GM12892 (cell line): ENCODE measurements around the gene SLC45A3.

ENCODE experiments used
- DNase-seq: peaks from one replicate; pipeline ENCODE4 v3.0.0; 2011; ENCODE audit not compliant: insufficient read length
- FAIRE-seq: peaks from 2 replicates; lab custom pipeline; 2011; peaks lifted over from hg19 to GRCh38; lab: Jason Lieb, UNC
- POLR2A ChIP-seq: IDR thresholded peaks from 2 replicates; pipeline ENCODE4 v1.6.1; 2011; ENCODE audit warnings: low read depth, low read length, control low read depth
- POLR2AphosphoS5 ChIP-seq: IDR thresholded peaks from 2 replicates; pipeline ENCODE4 v1.6.1; 2011; ENCODE audit warnings: low read depth, low read length, control low read depth
- TAF1 ChIP-seq: IDR thresholded peaks from 2 replicates; pipeline ENCODE4 v1.6.1; 2011; ENCODE audit warnings: low read depth, mild to moderate bottlenecking, control low read depth, low read length, borderline replicate concordance

Gene SLC45A3

DNA sequence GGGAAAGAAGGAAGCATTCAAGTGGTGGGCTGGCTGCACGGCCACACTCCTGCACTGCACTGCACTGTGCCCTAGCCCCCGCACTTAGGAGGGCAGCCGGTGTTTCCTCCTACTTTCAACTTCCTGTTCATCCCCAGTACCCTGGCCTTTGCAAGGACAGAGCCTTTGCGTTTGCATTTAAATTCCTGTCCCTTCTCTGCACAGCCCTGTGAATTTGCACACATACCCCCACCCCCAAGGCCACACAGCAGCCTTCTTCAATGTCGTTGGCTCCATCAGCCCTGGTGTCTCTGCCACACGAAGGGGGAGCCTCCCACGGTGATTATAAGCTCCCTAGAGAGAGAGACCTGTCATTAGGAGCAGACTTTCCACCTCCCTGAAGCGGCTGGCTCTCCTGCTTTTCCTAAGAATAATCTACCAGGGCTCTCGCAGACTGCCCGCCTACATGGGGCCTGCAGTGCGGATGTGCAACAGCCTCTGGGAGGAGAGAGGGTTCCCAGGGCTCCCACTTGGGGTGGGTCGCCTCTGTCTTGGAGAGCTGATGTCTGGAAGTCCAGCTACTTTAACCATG is 13.2 kb upstream of the SLC45A3 start:
- DNase-seq: no peak
- TF ChIP-seq POLR2AphosphoS5: no peak
- no peak for FAIRE-seq

DNA sequence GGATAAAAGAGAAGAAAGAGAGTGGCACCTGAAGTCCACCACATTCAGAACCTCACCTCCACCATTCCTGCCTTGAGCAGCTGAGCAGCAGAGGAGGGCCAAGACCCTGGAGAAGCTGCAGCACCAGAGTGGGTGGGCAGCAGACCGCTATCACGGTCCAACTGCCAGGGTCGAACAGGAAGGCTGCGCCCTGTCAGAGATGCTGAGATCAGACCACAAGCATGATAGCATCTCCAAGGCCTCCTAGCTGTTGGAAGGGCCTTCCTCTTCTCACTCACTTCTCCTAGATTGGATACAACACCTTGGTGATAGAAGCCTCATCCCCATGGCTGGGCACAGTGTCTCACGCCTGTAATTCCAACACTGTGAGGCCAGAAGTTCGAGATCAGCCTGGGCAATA is 12.1 kb upstream of the SLC45A3 start:
- no peak for DNase-seq
- TF ChIP-seq TAF1 (no peak), POLR2AphosphoS5 (no peak), POLR2A (no peak)
- no peak for FAIRE-seq

DNA sequence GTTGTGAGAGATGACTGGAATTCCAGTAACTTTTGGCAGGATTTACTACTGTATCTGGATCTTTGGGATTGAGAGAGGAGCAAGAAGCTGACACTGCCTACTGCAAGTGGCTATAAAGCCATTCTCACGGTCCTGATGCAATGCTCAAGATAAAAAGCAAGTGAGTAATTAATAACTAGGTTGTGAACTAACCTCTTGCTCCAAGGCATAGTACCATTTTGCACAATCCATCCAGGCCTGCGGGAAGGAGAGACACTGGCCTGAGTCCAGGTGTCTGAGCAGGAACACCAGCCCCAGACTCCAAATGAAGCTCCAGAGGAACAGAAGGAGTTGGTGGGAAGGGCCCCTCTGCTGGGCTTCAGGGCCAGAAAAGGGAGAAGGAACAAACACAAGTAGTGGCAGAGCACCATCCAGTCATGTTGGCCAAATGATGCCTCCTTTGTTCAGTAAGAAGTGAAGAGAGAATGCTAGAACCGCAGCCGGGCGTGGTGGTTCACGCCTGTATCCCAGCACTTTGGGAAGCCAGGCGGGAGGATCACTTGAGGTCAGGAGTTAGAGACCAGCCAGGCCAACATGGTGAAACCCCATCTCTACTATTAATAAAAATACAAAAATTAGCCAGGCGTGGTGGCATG is 9.9 kb upstream of the SLC45A3 start:
- DNase-seq: no peak
- TF ChIP-seq POLR2AphosphoS5 (no peak), POLR2A (no peak), TAF1 (no peak)
- no peak for FAIRE-seq

DNA sequence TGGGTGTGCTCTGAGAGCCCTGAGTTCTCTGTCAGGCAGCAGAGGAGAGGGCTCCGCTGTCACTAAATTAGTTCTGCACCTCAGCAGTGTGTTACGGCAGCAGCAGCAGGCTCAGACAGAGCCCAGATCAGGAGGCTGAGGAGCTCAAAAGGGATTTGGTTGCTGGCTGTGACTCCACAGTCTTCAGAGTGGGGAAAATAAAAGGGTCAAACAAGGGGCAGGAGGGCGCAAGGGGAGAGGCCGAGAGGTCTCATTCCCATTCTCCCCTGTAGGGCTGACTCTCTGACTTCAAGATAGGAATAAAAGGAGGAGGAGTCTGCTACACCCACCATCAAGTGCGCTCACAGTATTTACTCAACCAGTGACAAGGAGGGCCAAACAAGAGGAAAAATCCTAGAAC is 9.2 kb upstream of the SLC45A3 start:
- FAIRE-seq (no peak), DNase-seq (no peak)
- TF ChIP-seq POLR2AphosphoS5 (no peak), POLR2A (no peak), TAF1 (no peak)

DNA sequence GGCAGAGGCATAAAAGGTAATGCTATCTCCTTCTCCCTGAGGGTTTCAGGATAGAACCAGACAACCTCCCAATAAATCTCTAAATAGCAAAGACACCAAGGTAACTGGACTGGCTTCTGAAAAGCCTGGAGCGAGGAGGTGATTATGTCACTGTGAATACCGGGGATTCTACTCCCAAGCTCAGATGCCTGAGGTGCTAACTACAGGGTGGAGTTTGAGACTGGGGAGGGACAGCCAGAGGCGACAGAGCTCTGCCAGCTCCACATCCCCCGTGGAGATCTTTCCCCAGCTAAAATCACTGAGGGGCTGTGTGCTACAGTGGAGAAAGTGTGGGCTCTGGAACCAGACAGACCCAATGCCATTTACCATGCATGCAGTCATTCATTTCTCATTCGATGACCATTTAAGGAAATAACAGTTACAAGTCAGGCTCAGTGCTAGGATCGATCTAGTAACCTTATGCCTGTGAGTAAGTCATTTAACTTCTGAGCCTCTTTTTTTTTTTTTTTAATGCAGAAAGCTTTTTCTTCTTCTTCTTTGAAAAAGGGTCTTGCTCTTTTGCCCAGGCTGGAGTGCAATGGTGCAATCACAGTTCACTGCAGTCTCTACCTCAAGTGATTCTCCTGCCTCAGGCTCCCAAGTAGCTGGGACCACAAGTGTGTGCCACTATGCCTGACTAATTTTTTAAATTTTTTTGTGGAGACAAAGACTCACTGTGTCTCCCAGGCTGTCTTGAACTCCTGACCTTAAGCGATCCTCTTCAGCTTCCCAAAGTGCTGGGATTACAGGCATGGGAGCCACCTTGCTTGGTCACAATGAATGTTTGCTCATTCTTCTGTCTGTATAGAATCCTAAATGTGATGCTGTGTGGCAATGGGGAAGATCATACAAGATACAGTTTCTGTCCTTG is 8.1 kb upstream of the SLC45A3 start:
- FAIRE-seq (no peak), DNase-seq (no peak)
- TF ChIP-seq POLR2AphosphoS5 (no peak), TAF1 (no peak), POLR2A (no peak)

DNA sequence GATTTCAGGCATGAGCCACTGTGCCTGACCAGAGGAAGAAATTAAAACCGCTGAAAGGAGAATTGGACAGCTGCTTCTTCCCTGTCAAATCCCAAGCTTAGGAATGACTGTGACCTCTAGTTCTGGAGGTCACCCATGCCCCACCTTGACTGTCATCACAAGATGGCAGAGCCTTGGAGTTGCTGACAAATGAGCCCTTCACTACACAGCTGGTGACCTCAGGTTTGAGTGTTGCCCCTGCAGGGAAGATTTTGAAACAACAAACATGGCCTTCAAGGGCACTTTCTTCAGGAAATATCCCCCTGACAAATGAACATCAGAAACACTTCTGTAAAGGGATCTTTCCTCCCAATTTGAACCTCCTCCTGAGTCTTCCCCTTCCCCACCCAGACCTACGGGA is 6.9 kb upstream of the SLC45A3 start:
- TF ChIP-seq TAF1 (no peak), POLR2A (no peak), POLR2AphosphoS5 (no peak)
- DNase-seq (no peak), FAIRE-seq (no peak)

DNA sequence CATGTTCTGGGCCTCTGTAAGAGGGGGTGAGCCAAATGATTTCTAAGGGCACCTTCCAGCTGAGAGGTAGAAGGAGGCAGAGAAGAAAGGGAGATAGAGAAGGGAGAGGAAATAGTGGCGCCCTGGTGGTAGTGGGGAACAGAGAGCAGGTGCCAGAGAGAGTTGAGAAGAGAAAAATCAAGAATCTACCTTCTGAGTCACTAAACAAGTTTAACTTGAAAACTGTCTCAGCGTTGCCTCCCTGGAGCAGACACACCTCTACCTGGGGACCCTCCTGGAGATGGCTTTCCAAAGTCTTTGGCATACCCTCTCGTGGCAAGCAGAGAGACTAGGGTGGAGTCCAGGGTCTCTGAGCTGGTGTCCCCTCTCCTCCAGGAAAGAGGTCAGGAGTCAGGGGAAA is 1.1 kb upstream of the SLC45A3 start:
- DNase-seq: no peak
- no peak for FAIRE-seq
- no peak for TF ChIP-seq POLR2A
- no peak for TF ChIP-seq TAF1
- no peak for TF ChIP-seq POLR2AphosphoS5

DNA sequence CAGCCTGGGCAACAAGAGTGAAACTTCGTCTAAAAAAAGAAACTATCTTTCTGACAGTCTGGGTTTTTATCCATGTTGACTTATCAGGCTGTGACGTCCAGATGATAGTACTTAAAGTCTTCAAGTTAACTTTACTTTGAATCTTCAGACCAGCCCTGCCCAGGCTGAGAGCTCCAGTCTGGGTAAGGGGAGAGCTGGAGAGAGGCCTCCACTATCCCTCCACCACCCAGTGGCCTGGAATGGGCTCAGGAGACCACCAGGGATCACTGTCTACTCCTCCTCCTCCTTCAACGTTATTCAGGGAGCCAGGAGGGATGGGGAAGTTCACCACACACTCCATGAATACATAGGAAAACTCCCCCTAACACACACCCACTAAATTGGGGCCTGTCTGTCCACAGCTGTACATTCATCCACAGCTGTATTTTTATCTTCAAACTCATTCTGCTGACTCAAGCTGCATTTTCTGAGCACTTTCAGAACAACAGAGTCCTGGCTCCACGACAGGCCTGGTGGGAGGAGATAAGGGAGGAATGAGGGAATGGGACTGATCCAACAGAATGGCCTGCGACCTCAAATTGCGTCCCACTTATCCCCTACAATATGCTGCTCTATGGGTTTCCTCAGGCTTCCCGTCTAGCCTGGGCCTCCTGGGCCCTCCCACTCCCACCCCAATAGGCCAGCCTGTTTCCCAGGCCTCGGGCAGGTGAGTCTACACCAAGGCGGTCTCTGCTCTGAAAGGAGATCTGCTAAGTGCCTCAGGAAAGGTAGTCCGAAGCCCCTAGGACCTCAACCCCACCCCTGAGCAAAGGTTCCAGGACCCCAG is 1.8 kb downstream of the SLC45A3 start:
- no peak for FAIRE-seq
- DNase-seq: no peak
- TF ChIP-seq POLR2A (no peak), POLR2AphosphoS5 (no peak), TAF1 (no peak)

DNA sequence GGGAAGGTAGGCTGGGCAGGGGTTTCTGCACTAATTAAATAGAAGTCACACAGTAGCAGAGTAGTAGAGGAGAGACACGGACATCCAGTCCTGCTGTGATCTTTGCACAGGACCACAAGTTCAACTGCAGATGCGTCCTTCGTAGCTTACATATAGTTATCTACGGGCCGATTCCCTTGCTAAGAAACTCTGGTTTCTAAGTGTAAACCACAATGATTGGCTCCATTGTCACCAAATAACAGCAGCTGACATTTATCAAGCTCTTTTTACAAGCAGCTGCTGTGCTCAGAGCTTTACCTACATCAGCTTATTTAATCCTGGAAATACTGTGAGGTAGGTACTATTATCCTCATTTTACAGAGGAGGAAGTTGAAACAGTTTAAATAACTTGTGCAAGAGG is 3.1 kb downstream of the SLC45A3 start:
- FAIRE-seq (no peak), DNase-seq (no peak)
- TF ChIP-seq POLR2AphosphoS5 (no peak), POLR2A (no peak), TAF1 (no peak)

DNA sequence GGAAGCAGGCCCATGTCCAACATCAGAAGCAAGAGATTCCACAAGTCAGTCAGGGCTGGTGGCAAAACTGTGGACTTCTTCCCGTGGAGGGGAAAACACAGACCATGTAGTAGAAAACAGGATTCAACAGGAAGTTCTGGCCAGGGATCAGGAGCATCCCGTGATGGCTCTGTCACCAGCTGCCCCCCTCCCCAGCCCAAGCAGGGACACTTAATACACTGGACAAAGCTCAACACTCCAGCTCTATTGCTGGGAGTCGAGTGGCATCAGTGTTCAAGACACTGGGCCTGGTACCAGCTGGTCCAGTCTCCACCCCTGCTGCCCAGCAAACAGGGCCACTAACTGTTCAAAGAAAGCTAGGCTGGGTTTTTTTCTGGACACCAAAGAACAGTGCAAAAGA is 3.7 kb downstream of the SLC45A3 start:
- TF ChIP-seq TAF1: no peak
- no peak for TF ChIP-seq POLR2A
- DNase-seq (no peak), FAIRE-seq (no peak)

DNA sequence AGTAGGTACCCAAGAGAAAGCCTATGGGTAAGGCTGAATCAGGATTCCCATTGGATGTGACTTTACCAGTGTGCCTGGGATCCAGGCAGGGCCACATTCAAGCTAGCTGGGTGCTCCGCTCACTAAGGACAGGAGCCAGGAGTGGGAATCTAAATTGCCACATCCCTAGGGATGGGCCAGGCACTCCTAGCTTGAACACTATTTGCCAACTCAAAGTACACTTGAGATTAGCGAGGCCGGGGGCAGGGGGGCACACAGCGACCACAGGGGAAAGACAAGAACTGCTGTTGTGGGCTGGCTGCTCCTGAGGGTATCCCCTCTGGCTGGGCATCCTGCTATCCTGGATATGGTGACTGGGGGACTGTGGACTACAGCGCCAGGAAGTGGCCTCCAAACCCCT is 4.3 kb downstream of the SLC45A3 start:
- FAIRE-seq (no peak), DNase-seq (no peak)
- TF ChIP-seq POLR2AphosphoS5: no peak
- no peak for TF ChIP-seq POLR2A
- no peak for TF ChIP-seq TAF1

DNA sequence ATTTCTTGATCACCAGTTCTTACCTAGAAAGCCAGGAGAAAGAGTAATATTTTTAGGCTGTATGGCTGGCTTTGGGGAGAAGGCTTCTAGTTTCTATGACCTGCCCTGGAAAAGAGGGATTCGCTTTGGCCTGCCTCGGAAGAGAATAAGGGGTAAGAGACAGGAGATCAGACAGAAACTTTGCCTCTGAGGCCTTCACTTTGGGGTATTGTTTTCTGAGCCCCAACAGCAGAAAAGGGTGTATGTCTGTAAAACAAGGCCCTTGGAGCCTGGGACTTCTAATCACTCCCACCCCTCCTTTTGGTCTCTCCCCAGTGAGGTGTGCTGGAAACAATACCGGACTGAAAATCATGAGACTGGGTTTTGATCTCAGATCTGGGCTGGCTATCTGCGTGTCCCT is 5.1 kb downstream of the SLC45A3 start:
- DNase-seq (no peak), FAIRE-seq (no peak)
- TF ChIP-seq POLR2A (no peak), TAF1 (no peak), POLR2AphosphoS5 (no peak)

DNA sequence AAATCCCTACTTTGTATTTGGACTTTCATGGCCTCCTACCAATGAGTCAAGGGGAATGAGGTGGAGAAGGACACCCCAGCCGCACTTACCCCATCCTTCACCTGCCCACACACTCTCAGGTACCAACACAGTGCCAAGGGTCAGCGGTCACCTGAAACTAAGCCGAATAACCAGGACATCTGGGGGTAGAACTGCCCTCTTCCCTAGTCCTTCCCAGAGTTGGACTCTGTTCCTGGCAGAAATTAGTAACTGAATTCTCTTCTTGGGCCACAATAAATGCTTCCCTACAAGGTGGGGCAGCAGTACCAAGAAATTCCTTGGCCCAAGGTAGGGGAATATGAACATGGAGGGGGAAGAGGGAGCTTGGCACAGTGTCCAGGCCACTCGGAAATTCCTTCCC is 7.3 kb downstream of the SLC45A3 start:
- TF ChIP-seq POLR2A (no peak), POLR2AphosphoS5 (no peak), TAF1 (no peak)
- DNase-seq (no peak), FAIRE-seq (no peak)
